Hematopoietic multipotent progenitor cell treated with erythropoietin and hydrocortisone succinate and interleukin-3 and kit ligand, for 17 days (in vitro differentiated cells): Measurements from ENCODE around the gene PKP3.
"Not testable (repeated sequence)": the region's sequence is repeated elsewhere in the genome, so short reads cannot be mapped to it uniquely, and the experiment has no call there.

Experiments
- DNase-seq: peaks from one replicate; pipeline ENCODE4 v3.0.0-alpha.2; 2015; ENCODE audit warnings: low spot score

Gene PKP3

GRCh38 chr11:426851-427250, 32.8 kb downstream of the PKP3 start:
- no peak for DNase-seq

DNA sequence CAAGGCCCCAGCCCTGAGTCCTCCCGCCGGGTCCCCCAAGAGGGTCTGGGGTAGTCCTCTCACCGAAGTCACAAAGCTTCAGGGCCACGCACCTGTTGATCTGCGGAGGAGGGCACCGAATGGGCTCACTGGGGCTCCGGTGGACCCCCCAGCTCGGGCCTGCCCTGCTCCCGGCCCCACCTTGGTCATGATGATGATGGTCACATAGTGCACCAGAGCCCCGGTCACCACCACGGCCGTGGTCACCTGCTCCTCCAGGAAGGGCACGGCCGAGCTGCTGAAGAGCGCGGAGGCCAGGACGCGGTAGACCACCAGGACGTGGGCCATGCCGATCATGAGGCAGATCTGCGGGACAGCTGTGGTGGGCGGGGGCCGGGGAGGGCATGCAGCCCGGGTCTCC, 34.3 kb downstream of the PKP3 start:
- DNase-seq = no peak

- DNase-seq = no peak
These were observed 35.4 kb downstream of the PKP3 start for GRCh38 chr11:429391-429790.

- DNase-seq = no peak
These were observed 36.0 kb downstream of the PKP3 start for GRCh38 chr11:429931-430456.

- DNase-seq = no peak
These were observed 37.9 kb downstream of the PKP3 start for GRCh38 chr11:431921-432320.

DNA sequence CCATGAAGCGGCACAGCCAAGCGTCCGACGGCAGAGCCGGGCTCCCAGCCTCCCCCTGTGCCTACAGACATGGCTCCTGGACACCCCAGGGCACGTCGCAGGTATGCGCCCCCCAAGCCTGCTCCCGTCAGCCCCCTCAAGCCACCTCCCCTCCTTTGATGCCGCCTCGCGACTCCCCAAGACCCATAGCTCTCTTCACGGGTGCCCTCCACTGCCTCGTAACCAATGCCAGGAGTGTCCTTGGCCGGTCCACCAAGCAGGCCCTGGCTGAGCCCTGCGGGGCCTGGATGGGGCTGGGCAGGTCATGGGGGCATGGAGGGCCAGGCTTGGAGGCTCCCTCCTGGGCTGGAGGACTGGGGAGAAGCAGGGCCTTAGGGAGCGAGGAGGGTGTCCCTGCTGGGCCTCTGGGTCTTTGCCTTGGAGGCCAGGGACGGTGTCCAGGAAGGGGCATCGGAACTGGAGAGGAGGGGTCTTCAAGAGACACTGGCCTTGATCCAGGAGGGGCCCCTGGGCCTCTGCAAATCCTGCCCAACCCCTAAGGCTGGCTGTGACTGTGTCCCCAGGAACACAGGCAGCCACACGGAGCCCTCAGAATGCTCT, 38.6 kb downstream of the PKP3 start:
- no peak for DNase-seq

DNA sequence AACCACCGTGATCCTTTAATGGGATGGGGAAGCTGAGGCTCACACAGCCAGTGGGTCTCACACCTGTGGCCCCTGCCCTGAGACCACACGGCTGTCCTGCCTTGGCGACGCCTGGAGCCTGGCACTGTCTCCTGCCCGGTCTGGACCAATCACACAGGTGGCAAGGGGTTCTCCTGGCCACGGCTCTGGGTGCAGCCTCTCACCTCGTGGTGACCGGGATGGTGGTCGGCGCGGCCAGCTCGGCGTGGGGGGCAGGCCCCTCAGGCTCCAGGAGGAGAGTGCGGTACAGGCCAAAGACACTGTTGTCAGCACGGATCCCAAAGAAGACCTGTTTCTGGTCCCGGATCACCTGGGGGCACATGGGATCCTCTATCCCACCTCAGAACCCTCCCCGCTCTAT, 39.1 kb downstream of the PKP3 start:
- DNase-seq = no peak

- DNase-seq = no peak
These were observed 39.6 kb downstream of the PKP3 start for GRCh38 chr11:433641-434040.

DNA sequence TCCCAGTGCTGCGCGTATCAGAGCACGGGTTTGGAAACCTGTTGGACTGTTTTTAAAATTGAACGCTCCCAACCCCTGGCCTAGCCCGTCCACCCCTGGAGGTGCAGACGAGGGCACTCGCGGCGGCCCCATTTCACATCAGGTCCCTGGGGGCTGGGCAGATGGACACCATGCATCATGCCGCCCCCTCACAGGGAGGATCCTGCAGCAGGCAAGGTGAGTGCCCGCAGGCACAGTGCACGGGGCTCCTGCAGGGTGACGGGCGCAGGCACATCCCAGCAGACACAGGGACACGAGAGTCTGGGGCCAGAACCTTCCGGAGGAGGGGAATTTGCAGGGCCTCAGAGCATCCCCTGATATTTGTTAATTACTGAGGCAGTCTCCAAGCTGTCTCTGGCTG, 40.5 kb downstream of the PKP3 start:
- no peak for DNase-seq

DNA sequence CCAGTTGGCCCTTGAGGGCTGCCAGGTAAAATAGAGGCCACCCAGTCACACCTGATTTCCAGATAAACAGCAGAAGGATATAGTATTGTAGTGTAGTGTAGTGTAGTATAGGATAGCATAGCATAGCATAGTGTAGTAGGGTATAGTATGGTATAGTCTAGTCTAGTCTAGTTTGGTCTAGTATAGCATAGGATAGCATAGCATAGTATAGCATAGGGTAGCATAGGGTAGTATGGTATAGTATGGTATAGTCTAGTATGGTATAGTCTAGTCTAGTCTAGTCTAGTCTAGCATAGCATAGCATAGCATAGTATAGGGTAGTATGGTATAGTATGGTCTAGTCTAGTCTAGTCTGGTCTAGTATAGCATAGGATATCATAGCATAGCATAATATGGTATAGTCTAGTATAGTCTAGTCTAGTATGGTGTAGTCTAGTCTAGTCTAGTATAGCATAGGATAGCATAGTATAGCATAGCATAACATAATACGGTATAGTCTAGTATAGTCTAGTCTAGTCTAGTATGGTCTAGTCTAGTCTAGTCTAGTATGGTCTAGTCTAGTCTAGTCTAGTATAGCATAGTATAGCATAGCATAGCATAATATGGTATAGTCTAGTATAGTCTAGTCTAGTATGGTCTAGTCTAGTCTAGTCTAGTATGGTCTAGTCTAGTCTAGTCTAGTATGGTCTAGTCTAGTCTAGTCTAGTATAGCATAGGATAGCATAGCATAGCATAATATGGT, 41.2 kb downstream of the PKP3 start:
- DNase-seq = not testable (repeated sequence)

DNA sequence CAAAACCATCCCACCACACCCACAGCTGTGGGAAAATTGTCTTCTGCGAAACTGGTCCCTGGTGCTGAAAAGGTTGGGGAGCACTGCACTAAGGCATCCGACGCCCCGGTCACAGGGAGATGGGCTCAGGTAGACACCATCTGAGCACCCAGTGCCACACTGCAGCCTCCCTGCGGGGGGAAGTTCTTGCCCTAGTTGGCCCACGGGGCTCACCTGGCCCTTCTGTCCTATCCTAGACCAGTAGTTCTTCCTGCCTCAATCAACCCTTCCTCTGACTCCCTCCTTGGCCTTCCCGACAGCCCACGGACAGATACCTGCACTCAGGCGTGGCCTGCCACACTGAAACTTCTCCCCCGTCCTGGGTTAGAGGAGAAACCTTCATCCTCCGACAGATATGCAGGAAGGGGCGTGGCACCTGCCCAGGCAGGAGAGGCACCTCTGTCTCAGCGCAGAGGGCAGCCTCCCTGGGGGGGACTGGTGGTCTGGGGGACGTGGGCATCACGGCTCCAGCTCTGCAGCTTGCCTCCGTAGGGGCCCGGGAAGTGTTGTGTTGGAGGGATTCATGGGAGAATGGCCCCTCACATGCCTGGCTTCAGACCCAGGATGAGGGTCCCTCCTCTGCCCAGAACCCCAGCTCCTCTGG, 43.3 kb downstream of the PKP3 start:
- DNase-seq = no peak

DNA sequence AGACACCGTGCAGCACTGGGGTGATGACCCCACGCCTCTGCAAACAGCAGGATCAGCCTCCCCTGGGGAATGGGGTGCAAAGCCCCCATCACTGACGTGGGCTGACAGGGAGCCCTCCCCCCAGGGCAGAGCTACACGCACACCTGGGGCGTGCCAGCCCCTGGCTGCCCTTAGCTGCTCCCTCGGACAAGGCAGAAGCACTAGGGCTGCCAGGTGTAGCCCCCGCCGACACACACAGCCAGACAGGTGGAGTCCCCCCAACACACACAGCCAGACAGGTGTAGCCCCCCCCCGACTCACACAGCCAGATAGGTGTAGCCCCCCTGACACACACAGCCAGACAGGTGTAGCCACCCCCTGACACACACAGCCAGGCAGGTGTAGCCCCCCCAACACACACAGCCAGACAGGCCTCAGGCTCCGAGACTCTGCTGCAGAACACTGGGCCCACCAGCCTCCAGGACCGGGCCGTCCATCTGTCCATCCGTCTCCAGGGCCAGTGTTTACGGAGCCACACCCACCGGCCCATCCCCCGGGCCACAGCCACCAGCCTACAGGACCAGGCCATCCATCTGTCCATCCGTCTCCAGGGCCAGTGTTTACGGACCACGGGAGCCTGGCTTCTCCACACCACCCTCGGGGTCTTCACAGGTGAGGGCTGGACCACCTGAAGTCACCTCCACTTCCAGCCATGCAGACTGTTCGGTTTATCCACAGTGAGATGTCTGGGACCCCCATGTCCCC, 44.3 kb downstream of the PKP3 start:
- DNase-seq = no peak

GRCh38 chr11:439315-440064, 45.5 kb downstream of the PKP3 start:
- no peak for DNase-seq

- peak; percentile 44 for DNase-seq
These were observed 46.3 kb downstream of the PKP3 start for GRCh38 chr11:440065-441042.

- DNase-seq = no peak
These were observed 47.0 kb downstream of the PKP3 start for GRCh38 chr11:441043-441417.

DNA sequence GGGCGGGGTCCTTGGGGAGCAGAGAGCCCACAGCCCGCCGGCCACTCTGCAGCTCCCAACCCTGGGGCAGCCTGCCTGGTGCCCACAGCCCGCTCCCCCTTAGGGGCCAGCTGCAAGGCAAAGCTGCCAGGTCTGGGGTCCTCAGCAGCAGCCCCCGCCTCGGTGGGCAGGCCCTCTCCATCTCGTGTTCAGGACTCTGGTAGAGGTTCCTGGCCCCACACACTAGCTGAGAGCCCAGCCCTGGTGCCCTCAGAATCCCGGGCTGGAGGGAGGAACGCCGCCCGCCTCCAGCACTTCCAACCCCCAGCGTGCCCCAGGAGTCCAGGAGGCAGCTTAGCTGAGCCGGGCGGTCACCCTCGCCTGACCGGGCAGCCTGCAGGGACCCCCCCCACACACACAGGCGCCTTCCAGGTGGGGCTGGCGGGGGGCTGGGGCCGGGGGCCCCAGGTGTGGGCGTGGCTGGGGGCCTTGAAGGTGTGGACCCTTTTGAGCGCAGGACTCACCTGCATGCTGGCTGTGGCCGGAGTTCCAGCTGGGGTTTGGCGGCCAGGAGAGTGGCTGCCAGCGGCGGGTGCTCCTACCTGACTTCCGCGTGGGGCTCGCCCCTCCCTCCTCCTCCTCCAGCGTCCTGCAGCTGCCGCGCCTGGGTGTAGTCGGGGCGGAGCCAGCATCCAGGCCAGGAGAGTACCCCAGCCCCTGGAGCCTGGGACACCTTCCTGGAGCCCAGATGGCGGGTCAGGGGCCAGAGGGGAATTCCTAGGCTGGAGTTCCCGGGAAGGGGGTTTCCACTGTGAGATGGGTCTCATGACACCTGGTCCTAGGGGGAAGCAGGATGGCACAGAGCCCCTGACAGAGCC, 47.6 kb downstream of the PKP3 start, which contains the start of gene ANO9:
Gene ANO9, minus strand, starts transcription at position 594 of the 857 bp plus-strand sequence. Its CDS starts 85 bp downstream, at position 509.
- no peak for DNase-seq

GRCh38 chr11:442611-443081, 48.6 kb downstream of the PKP3 start:
- no peak for DNase-seq

DNA sequence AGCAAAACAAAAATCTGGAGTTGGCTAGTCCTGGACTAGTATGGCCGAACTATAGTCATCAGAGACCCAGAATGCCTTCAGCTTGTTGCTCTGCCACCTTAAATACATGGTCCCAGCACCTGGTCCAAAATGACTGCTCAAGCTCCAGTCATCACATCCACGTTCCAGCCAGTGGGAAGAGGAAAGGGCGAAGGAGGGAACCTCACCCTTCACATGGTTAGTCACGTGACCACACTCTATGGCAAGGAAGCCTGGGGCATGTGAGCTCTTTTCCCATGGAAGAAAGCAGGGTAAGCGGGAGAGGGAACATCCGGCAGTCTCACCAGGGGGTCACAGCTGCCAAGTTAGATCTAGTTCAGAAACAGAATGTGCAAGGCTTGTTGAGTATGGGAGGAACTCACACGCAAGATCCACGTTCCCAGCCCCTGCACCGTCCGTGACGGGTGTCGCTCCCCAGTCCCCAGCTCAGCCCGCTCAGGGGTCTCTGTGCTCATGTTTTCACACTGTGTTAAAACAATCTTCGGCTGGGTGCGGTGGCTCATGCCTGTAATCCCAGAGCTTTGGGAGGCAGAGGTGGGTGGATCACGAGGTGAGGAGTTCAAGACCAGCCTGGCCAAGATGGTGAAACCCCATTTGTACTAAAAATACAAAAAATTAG, 49.7 kb downstream of the PKP3 start:
- no peak for DNase-seq
